ENCODE results near the gene GRID2. TPM values are rescaled to one million over a fixed set of nuclear protein-coding genes. Genes with fewer than 3 reads are reported as not detected.
A peak's percentile ranks its signal among the peaks of the same experiment; 100 is the strongest.

GRID2 gene
- total RNA-seq, 1 experiment from 2014 or later: not detected

DNA sequence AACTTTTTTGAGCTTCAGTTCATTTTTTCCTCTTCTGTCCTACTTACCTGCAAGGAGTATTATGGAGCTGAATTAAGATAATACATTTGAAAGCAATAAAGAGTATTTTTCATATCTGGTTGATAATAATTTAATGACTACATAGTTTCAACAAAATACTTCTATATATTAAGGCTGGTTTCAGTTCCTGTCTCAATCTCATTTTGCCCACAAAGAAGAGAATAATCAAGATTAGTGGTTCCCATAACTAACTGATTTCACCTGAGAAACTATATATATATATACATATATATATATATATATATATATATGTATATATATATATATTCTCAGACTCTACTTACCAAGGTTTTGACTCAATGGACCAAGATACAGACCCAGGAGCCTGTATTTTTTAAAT is 1437.1 kb downstream of the GRID2 start:
- DNase-seq (ENCODE audit: low read depth): no peak

DNA sequence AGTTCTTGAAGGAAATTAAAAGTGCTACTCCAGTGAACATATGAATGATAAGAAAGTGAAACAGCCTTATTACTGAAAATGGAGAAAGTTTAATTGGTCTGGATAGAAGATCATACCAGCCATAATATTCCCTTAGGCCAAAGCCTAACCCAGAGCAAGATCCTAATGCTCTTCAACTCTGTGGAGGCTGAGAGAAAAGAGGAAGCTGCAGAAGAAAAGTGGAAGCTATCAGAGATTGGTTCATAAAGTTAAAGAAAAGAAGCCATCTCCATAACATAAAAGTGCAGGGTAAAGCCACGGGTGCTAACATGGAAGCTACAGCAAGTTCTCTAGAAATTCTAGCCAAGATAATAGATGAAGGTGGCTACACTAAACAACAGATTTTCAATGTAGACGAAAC is 1439.3 kb downstream of the GRID2 start:
- no peak for DNase-seq (ENCODE audit: low read depth)

- no peak for DNase-seq (ENCODE audit: low read depth)
These were observed 1439.9 kb downstream of the GRID2 start for GRCh38 chr4:93743635-93744034.

- DNase-seq (ENCODE audit: low read depth): no peak
These were observed 1441.2 kb downstream of the GRID2 start for GRCh38 chr4:93744961-93745360.

DNA sequence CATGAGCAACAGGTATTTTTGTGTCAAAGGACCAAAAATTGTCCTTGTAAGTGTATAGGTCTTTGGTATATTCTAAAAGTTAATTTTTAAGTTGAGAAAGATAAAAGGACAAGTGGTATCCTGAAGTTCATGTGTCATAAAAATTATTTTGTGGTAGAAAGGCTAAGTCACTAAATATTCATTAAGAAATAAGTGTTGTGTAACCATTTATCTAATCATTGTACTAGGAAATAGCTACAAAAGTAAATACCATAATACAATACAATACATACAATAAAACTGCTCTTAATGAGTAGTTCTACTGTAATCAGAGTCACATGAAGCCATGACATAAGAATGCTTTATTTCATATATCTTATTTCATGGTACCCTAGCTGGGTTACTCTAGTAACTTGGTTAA is 1442.3 kb downstream of the GRID2 start:
- no peak for DNase-seq (ENCODE audit: low read depth)

DNA sequence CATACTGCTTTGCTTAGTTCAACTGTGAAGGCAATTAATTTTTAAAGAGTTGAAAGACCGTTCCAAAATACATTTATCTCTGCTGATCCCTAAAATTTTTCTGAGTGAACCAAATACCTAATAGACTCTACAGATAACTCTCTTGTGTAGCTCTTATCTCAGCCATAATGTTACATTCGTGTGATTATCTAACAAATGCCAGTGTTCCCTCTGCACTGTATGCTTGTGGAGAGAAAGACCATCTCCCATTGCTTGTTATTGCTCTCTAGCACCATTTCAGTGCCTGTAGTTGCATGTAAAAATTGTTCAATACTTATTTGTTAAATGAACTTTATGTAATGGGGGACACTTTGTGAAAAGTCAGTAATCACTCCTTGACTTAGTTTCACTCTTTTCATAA is 1443.5 kb downstream of the GRID2 start:
- DNase-seq (ENCODE audit: low read depth): no peak

DNA sequence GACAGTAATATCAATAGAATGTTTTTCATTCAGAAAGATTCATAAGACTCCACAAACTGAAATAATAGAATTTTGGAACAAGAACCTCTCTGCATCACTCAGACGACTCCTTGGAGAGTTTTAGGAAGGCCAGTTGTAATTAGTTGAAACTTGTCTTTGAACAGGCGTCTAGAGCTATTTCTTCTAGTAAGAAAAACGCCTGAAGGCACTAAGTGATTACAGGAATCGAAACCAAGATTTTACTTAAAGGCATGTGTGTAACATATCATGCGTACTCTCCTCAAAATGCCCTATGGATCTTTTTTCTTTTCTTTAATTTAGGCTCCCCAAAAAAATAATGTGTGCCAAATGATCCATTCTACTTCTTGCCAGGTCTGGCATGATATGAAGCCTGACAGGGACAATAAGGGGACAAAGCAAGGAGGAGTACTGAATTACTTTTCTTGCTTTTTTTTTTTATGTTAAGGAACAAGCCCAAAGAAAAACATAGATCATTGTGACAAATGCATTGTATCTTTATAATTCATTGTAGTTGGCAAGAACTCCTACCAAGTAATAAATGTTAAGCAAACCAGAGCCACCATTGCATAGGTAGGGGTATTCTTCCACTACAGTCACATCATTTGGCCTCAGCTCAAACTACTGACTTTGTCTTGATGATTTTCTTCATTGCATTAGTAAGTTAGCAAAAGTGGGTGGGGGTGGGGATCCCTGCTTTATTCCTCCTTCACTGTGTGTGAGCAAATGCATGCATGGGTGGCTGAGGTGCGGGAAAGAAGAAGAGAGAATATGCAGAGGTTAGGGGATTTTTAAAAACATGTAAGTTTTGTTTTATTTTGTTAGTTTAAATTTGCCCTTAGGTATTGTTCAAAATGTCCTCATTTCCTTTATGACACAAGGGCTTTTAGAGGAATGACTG is 1444.9 kb downstream of the GRID2 start:
- DNase-seq (ENCODE audit: low read depth): no peak

GRCh38 chr4:93749292-93749761 is 1445.6 kb downstream of the GRID2 start:
- DNase-seq (ENCODE audit: low read depth): peak; percentile 7

- no peak for DNase-seq (ENCODE audit: low read depth)
These were observed 1447.6 kb downstream of the GRID2 start for GRCh38 chr4:93751411-93751810.

GRCh38 chr4:93756101-93756500 is 1452.3 kb downstream of the GRID2 start:
- no peak for DNase-seq (ENCODE audit: low read depth)

DNA sequence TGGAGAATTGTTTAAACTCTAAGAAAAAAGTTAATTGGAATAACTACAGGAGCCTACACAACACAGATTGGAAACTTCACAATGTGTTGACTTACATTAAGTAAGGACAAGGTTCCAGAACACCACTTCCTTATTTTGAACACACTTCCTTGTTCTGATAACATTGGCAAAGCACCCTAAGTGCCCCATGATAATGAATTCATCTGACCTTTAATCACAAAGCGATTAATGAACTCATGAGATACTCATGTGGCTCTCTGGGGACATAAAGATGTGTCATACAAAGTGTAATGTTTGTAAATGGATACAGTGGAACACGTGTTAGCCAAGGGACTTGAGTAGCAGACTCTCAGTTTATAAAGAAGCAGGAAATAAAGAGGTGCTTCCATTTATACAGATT is 1455.7 kb downstream of the GRID2 start:
- DNase-seq (ENCODE audit: low read depth): no peak

DNA sequence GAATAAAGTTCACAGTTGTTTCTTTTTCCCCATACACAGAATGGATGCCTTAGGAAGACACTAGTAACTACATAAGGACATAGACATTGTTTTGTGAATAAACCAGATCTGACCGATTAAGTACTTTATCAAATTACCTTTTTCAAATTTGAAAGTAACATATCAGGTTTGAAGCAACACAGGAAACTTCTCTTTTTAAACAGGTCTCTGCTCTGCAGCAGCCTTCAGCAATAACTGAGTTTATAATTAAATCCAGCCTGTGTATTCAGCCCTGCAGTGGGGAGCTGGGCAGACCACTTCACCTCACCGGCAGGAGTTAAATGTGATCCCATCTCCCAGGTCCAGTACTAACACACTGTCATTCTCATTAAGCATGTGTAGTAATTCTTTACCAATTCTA is 1456.5 kb downstream of the GRID2 start:
- no peak for DNase-seq (ENCODE audit: low read depth)

GRCh38 chr4:93761286-93761685 is 1457.5 kb downstream of the GRID2 start:
- DNase-seq (ENCODE audit: low read depth): no peak

- DNase-seq (ENCODE audit: low read depth): peak; percentile 36
These were observed 1461.0 kb downstream of the GRID2 start for GRCh38 chr4:93764639-93765246.

- no peak for DNase-seq (ENCODE audit: low read depth)
These were observed 1464.2 kb downstream of the GRID2 start for GRCh38 chr4:93767917-93768316.

DNA sequence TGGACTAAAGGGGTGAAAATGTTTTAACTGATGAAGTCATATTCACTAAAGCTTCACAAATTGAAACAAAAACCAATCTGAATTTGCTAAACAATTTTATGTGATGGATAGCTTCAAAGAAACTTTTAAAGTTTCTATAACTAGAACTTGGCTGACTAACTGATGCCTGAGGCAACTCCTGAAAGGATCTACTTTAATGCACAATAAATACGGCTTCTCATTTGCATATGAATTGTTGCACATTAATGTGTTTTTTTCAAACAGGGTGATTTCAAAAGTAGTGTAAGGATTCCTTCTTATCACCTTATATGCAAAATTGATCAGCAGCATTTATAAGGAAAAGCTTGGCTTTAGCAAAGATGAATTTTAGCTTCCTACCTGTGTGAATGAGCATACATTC is 1466.4 kb downstream of the GRID2 start:
- DNase-seq (ENCODE audit: low read depth): no peak

DNA sequence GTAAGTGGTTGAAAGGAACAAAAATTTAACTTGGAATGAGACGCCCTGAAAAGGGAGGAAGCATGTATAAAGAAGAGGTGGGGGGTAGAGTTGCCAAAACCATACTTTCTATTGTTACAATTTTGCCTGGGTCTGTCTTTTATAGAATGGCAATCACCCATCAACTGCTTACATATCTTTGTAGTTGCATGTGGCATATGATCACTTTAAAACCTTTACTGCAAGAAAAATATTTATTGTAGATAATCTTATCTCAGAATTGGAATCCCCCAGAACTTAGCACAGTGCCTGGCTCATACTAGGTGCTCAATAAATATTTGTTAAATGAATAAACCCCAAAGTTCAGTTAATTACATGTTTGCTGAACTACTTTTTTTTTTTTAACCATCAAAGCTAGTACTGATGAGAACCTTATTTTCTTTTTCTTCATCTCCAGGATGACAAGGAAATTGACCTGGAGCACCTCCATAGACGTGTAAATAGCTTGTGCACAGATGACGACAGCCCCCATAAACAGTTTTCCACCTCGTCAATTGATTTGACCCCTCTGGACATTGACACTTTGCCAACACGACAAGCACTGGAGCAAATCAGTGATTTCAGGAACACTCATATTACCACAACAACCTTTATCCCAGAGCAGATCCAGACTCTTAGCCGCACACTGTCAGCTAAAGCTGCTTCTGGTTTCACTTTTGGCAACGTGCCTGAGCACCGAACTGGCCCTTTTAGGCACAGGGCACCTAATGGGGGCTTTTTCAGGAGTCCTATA is 1468.1 kb downstream of the GRID2 start:
- DNase-seq (ENCODE audit: low read depth): no peak

DNA sequence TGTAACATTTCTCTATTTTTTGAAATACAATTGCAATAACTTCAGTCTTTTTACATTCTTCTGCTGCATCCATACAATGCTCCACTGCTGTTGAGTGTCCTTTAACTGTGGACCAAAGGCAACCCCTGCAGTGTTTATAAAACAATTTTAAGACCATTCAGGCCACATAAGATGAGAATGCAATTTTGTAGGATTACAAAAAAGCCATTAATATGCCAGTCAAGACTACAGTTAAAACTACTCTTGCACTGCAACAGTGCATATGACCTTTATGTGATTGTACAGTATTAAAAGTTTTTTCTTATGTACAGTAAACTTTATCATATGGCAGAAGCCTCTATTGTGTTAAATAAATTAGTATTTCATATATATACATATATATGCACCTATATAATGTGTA is 1469.1 kb downstream of the GRID2 start:
- no peak for DNase-seq (ENCODE audit: low read depth)

GRCh38 chr4:93775551-93775950 is 1471.8 kb downstream of the GRID2 start:
- no peak for DNase-seq (ENCODE audit: low read depth)

DNA sequence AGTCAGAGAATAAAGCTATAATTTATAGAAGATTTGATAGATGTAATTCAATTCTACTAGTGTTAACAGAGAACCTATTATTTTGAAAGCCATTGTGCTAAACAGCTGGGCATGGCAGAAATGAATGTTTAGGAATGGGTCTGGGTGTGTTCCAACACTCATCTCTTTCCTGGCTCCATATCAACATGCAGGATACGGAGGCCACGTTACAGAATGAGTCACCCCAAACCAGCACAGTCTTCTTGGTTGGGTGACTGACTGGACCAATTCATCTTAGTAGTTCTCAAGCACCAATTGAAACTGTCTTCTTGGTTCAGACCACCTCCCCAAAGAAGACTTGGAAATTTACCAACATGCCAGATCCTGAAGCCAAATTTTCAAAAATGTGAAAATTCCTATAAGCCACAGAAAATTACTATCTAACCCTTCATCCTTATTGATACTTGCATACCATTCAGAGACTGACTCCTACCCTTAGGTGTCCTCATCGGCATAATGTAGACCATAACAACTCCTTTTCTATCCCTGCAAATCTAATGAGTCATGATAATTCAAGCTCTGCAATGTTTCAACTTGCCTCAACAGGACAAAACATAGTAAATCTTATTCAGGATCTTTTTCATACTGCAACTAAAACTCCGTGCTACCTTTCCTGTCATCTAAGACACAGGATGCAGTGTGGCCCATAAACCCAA is 1472.8 kb downstream of the GRID2 start:
- DNase-seq (ENCODE audit: low read depth): peak; percentile 85

DNA sequence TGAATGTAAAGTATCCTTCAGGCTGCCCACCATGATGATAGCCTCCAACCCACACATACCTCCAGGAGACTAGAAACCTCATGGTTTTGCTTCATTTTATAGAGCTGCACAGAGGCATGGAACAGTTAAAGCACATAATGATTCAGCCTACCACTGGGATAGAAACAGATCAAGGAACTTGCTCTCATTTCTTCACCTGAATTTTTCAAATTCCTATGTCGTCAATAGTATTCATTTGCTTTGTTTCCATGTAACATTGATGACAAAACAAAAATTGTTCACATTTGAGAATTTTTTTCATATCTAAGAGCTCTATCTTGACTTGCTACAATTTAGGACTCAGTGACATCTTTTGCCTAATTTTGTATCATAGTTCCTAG is 1473.3 kb downstream of the GRID2 start:
- no peak for DNase-seq (ENCODE audit: low read depth)

Measured in HT1080 (cell line).